ENCODE results near the gene ADCK1. TPM values are rescaled to one million over a fixed set of nuclear protein-coding genes. Genes with fewer than 3 reads are reported as not detected.

Gene ADCK1
- total and polyA plus RNA-seq, 2 experiments from 2014 or later = 6.7 to 11.2 TPM

GRCh38 chr14:77809011-77809410 is 9.1 kb downstream of the ADCK1 start:
- Histone ChIP-seq H3K4me1 (ENCODE audit: insufficient read depth) (peaks cover 4% of the 10 kb centered on the region), H3K27me3 (ENCODE audit: insufficient read depth) (no peaks in the 10 kb centered on the region), H4K20me1 (replicated peaks; ENCODE audit: insufficient read depth) (no peaks in the 10 kb centered on the region), H3K4me3 (no peak overlapping the region), H3K27ac (ENCODE audit: low read depth) (no peak overlapping the region), H3K36me3 (ENCODE audit: insufficient read depth) (no peaks in the 10 kb centered on the region), H3K4me2 (no peak overlapping the region), H2AFZ (no peak overlapping the region), H3K79me2 (replicated peaks; ENCODE audit: insufficient read depth) (no peaks in the 10 kb centered on the region), H3F3A (replicated peaks; ENCODE audit: low read depth) (no peaks in the 10 kb centered on the region), H3K9me2 (ENCODE audit: insufficient read depth) (no peaks in the 10 kb centered on the region)
- Mint-ChIP-seq H3K9me3 (no peaks in the 10 kb centered on the region), H3K36me3 (ENCODE audit: low read depth) (no peaks in the 10 kb centered on the region), H3K27me3 (ENCODE audit: insufficient read depth, low read depth, poor library complexity) (peaks cover 9% of the 10 kb centered on the region), H3K27ac (no peak overlapping the region), H3K4me1 (peaks cover 6% of the 10 kb centered on the region), H3K4me3 (no peak overlapping the region)
- no peak for ATAC-seq
- TF ChIP-seq ZNF331 (CRISPR knock-in tag; IDR thresholded peaks at IDR 0.05; ENCODE audit: low read depth) (no peak), POLR2AphosphoS5 (IDR thresholded peaks at IDR 0.05; ENCODE audit: low read depth) (no peak), REST (IDR thresholded peaks at IDR 0.05; ENCODE audit: unreplicated experiment) (no peak), EZH2phosphoT487 (IDR thresholded peaks at IDR 0.05; ENCODE audit: unreplicated experiment) (no peak), CREB1 (CRISPR knock-in tag; IDR thresholded peaks at IDR 0.05; ENCODE audit: low read depth) (no peak), JUNB (IDR thresholded peaks at IDR 0.05; ENCODE audit: unreplicated experiment) (no peak), ZNF114 (CRISPR knock-in tag; IDR thresholded peaks at IDR 0.05) (no peak), ZNF462 (CRISPR knock-in tag; IDR thresholded peaks at IDR 0.05) (no peak), STAT1 (IDR thresholded peaks at IDR 0.05; ENCODE audit: unreplicated experiment) (no peak), EZH2 (IDR thresholded peaks at IDR 0.05; ENCODE audit: low read depth, unreplicated experiment) (no peak), NANOG (IDR thresholded peaks at IDR 0.05; ENCODE audit: borderline replicate concordance) (no peak)
- TF ChIP-seq, protein P1, sequence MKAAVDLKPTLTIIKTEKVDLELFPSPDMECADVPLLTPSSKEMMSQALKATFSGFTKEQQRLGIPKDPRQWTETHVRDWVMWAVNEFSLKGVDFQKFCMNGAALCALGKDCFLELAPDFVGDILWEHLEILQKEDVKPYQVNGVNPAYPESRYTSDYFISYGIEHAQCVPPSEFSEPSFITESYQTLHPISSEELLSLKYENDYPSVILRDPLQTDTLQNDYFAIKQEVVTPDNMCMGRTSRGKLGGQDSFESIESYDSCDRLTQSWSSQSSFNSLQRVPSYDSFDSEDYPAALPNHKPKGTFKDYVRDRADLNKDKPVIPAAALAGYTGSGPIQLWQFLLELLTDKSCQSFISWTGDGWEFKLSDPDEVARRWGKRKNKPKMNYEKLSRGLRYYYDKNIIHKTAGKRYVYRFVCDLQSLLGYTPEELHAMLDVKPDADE (IDR thresholded peaks at IDR 0.05) = no peak
- TF ChIP-seq, protein P2, sequence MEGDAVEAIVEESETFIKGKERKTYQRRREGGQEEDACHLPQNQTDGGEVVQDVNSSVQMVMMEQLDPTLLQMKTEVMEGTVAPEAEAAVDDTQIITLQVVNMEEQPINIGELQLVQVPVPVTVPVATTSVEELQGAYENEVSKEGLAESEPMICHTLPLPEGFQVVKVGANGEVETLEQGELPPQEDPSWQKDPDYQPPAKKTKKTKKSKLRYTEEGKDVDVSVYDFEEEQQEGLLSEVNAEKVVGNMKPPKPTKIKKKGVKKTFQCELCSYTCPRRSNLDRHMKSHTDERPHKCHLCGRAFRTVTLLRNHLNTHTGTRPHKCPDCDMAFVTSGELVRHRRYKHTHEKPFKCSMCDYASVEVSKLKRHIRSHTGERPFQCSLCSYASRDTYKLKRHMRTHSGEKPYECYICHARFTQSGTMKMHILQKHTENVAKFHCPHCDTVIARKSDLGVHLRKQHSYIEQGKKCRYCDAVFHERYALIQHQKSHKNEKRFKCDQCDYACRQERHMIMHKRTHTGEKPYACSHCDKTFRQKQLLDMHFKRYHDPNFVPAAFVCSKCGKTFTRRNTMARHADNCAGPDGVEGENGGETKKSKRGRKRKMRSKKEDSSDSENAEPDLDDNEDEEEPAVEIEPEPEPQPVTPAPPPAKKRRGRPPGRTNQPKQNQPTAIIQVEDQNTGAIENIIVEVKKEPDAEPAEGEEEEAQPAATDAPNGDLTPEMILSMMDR (conservative IDR thresholded peaks at IDR 0.05; ENCODE audit: low read depth in 2 of 2) = no peak
- DNase-seq (ENCODE audit: low spot score) = no peak
